GM21576 (cell line): Measurements from ENCODE around the gene AKR7A3.
"Not testable (repeated sequence)": the region's sequence is repeated elsewhere in the genome, so short reads cannot be mapped to it uniquely, and the experiment has no call there.

ENCODE experiments used
- ATAC-seq: cut with Tn5 transposase; IDR thresholded peaks from one replicate; pipeline ENCODE4 v1.9.1; 2021; ENCODE audit warnings: mild to moderate bottlenecking, moderate library complexity; ENCODE audit not compliant: unreplicated experiment

AKR7A3 gene

DNA sequence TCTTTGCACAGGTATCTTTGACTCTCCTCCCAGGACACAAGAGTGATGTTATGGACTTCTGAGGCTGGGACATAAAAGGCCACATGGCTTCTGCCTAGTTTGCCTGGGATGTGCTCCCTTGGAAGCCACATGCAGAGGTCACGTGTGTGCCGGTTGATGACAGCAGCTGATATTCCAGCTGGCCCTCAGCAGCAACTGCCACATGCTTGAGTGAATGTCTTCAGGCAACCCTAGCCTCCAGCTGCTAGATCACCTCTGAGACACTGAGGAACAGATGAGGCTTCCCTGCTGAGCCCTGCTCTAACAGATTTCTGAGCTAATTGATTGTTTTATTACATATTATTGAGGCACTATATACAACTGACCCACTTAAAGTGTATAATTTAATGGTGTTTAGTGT lies 11.6 kb upstream of the AKR7A3 start:
- ATAC-seq = no peak

DNA sequence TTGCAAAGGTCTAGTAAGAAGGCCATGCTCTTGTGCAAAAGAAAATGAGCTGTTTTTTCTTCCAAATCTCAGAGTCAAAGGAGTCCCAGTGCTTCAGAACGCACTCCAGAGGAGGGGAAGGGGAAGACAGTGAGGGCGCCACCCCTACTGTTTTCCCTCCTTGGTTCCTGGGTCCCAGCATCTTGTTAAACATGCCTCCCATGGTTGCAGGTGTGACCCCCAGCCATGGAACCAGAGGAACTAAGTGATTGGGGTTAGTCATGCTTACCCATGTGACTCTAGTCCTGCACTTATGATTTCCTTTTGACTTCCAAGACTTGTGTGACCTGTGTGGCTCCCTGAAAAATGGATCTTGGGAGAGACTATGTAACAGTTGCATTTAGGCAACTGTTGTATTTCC lies 6.1 kb upstream of the AKR7A3 start:
- ATAC-seq = no peak

DNA sequence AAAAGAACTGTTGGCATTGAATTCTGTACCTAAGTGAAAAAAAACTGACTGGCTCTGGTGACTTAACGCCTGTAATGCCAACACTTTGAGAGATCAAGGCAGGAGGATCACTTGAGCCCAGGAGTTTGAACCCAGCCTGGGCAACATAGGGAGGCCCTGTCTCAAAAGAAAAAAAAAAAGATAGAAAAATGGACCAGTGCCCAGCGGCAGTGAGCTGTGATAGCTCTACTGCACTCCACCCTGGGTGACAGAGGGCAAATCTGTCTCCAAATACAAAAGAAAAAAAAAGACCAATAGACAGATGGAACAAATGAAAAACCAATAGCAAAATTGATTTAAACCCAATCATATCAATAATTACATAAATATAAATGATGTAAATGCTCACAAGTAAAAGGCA lies 674 bp upstream of the AKR7A3 start:
- no peak for ATAC-seq

DNA sequence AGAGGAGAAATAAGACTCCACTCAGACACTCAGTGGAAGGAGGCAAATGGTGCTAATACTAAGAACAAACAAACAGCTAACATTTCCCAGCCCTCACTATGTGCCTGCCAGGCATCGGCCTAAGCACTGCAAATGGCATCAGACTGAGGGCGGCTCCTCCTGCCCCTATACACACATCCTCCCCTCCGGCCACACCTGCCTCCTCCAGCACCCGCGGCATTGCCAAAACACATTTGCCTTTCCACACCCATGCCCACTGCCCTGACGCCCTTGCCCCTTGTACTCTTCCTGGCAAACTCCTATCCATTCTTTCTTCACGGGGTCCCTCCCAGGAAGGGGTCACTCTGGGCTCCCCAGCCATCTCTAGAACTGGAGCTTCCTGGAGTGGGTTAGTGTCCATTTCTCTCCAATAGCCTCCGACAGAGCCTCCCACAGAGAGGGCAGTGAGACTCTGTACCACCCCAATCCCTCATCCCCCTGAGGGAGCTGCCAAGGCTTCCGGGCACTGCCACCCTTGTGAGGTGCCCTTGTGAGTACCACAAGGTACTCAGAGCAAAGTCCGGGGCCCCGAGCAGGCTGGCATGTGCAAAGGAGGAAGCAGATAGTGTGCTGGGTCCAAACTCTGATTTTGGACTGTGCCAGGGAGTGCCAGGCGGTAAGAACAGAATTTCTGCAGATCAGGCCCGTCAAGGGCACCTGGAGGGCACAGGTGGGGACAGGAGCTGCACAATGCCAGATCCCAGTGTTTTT lies 959 bp downstream of the AKR7A3 start:
- ATAC-seq = no peak

DNA sequence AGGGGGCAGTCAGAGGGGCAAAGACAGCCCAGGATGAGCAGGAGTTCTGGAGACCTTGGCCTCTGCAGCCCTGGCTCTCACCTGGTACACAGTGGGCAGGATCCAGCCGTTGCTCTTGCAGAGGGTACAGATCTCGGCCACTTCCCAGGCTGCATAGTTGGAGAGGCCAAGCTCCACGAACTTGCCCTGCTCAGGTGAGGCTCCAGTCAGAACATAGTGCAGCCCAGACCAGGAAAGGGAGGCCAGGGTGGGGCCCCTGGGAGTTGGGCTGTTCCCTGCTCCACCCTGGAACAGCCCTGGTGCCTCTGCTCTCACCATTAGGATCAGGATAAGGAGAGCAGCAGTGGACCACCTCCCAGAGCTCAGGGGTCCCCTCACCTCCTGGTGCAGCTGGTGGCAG lies 2.8 kb downstream of the AKR7A3 start:
- ATAC-seq = not testable (repeated sequence)

DNA sequence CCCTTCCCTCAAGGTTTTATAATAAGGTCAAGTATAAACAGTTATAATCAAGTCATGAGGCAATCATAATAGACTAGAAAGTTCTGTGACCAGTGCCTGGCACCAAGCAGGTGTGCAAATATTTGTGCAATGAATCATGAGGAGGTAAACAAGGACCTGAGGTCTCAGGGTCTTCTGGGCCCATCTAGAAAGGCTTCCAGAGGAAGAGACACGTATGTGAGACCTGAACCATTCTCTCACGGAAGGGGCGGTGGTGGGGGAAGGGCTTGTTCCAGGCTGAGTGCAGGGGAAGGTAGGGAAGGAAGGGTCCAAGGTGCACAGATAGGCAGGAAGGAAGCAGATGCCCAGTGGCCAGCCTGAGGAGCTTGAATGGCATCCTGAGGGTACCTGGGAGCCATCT lies 3.2 kb downstream of the AKR7A3 start:
- not testable (repeated sequence) for ATAC-seq

DNA sequence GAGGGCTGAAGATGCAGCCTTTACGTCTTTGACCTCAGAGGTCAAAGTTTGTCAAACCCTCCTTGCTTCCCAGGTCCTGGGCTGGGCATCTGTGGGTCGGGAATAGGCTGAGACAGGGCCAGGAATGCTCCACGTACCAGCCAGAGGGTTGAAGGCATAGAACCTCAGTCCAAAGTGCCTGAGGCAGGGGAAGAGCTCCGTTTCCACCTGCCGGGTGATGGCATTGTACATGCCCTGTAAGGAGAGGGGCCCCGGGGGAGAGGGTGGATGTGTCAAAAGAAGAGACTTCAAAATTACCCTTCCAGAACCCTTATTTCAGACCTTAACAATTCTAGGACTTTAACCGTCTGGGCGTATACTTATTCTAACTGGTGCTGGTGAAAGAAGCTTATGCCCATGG lies 3.7 kb downstream of the AKR7A3 start:
- ATAC-seq = no peak

DNA sequence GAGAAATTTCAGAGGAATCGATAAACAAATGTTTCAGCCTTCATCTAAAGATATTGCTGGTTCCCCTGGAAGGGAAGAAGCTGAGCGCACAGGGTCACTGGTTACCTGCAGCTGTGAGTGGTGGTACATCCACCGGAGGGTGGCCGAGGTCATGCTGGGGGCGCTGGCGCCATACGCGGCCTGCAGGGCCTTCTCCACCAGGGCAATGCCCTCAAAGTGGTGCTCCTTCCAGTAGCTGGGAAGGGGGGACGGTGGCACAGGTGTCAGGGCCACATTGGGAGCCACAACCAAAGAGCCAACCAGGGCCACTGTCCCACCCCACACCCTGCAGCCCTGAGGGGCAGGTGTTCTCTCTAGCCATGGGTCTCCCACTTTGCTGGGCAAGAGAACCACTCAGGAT lies 4.7 kb downstream of the AKR7A3 start:
- ATAC-seq = no peak

DNA sequence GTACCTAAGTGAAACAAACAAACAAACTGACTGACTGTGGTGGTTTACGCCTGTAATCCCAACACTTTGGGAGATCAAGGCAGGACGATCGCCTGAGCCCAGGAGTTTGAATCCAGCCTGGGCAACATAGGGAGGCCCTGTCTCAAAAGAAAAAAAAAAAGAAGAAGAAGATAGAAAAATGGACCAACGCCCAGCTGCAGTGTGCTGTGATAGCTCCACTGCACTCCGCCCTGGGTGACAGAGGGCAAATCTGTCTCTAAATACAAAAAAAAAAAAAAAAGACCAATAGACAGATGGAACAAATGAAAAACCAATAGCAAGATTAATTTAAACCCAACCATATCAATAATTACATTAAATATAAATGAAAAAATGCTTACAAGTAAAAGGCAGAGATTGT lies 13.9 kb downstream of the AKR7A3 start:
- ATAC-seq = no peak

DNA sequence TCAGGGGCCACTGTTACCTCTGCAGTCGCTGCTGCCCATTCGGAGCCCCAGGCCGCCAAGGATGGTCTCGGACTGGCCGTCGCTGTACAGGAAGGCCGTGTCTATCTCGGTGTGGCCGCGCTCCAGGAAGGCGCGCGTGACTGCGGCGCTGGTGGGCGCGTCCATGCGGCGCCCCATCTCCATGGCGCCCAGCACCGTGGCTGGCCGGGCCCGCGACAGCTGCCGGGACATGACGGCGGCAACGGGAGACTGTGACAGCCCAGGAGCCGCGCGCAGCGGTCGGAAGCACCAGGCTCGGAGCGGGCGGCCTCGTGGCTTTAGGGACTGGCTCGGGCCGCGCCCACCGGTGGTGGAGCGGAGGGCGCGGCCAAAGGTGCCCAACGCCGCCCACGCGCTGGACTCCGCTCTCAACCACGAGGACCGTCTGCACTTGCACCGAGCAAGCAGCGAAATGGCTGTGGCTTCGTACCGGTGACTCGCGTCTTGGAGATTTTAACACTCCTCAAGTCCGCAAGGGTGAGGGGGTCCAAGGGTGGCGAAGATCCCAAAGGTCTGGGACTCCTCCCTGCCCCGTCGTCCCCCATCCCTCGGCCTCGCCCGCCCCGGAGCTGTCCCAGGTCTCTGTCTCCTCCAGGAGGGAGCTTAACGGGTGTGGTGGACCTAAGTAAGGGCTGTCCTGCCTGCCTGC lies 14.6 kb downstream of the AKR7A3 start:
- not testable (repeated sequence) for ATAC-seq

DNA sequence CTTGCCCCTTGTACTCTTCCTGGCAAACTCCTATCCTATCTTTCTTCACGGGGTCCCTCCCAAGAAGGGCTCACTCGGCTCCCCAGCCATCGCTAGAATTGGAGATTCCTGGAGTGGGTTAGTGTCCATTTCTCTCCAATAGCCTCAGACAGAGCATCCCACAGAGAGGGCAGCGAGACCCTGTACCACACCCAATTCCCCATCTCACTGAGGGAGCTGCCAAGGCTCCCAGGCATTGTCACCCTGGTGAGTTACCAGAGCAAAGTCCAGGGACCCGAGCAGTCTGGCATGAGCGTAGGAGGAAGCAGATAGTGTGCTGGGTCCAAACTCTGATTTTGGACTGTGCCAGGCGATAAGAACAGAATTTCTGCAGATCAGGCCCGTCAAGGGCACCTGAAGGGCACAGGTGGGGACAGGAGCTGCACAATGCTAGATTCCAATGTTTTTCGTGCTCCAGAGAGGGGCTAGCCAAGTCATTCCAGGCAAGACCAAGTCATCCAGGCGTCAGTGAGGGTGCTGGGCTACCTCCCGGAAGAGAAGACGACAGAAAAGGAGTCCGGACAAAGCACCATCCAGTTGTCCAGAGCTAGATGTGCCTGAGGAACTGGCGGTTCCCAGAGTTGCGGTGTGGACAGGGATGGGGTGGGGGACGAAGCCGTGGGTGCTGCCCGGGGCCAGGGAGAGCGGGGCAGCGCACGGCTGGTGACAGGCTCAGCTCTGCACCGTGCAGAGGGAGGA lies 15.3 kb downstream of the AKR7A3 start:
- ATAC-seq = no peak

DNA sequence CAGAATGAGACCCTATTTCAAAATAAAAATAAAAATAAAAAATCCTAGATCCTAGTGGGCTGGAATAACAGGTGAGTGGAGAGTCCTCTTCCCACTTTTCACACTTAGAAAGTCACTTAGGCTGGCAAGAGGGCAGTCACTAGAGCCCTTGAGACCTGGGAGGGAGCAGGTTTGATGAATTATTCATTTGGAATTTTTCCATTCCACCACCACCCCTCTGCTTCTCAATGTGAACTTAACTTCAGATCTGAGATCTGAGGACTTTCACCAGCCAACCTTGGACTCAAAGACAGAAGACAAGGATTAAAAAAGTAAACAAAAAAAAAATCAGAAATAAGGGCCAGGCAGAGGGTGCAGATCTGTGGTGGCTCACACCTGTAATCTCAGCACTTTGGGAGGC lies 16.5 kb downstream of the AKR7A3 start:
- ATAC-seq = no peak

DNA sequence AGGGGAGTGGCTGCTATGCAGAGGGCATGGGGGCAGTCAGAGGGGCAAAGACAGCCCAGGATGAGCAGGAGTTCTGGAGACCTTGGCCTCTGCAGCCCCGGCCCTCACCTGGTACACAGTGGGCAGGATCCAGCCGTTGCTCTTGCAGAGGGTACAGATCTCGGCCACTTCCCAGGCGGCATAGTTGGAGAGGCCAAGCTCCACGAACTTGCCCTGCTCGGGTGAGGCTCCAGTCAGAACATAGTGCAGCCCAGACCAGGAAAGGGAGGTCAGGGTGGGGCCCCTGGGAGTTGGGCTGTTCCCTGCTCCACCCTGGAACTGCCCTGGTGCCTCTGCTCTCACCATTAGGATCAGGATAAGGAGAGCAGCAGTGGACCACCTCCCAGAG lies 18.2 kb downstream of the AKR7A3 start:
- not testable (repeated sequence) for ATAC-seq

DNA sequence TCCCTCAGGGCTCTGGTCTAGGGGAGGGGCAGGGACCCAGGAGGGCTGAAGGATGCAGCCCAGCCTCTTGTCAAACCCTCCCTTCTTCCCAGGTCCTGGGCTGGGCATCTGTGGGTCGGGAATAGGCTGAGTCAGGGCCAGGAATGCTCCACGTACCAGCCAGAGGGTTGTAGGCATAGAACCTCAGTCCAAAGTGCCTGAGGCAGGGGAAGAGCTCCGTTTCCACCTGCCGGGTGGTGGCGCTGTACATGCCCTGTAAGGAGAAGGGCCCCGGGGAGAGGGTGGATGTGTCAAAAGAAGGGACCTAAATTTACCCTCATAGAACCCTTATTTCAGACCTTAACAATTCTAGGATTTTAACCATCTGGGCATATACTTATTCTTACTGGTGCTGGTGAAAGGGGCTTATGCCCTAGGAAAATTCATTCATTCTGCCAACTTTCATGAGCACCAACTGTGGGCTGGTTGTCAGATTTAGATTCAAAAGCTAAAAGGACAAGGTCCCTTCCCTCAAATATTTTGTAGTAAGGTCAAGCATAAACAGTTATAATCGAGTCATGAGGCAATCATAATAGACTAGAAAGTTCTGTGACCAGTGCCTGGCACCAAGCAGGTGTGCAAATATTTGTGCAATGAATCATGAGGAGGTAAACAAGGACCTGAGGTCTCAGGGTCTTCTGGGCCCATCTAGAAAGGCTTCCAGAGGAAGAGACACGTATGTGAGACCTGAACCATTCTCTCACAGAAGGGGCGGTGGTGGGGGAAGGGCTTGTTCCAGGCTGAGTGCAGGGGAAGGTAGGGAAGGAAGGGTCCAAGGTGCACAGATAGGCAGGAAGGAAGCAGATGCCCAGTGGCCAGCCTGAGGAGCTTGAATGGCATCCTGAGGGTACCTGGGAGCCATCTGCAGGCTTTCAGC lies 18.9 kb downstream of the AKR7A3 start:
- not testable (repeated sequence) for ATAC-seq

DNA sequence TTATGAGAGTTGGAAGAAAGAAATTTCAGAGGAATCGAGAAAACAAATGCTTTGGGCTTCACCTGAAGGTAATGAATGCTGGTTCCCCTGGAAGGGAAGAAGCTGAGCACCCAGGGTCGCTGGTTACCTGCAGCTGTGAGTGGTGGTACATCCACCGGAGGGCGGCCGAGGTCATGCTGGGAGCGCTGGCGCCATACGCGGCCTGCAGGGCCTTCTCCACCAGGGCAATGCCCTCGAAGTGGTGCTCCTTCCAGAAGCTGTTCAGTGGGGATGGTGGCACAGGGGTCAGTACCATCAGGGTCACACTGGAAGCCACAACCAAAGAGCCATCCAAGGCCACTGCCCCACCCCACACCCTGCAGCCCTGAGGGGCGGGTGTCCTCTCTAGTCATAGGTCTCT lies 20.1 kb downstream of the AKR7A3 start:
- ATAC-seq = no peak

DNA sequence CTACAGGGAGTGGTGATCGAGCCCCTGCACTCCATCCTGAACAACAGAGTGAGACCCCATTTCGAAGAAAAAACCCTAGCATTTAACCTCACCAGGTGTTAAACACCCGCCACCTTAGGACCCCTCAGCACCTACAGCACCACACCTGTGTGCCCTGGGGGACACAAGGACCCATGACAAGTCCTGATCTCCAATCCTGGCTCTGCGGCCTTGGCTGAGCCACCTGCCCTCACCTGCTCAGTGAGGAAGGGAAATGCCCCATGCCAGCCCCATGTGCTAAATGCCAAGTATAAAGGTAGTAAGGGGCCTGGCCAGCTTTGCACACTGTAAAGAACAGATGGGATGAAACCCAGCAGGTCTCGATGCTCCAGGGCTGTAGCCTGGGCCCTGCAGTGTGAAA lies 25.8 kb downstream of the AKR7A3 start:
- no peak for ATAC-seq

DNA sequence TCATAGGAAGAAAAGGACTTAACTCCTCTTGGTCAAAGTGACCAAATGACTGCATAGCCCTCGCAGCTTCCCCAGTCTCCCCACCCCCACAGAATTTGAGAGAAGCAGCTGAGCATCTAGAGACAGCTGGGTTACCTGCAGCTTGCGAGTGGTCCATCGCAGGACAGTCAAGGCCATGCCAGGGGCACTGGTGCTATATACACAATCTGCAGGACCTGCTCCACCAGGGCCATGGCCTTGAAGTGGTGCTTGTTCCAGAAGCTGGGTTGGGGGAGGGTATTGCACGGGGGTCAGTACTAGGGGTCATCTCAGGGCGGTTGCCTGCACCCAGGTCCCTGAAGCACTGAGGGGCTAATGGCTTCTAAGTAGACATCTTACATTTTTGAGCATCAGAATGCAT lies 26.5 kb downstream of the AKR7A3 start:
- no peak for ATAC-seq

DNA sequence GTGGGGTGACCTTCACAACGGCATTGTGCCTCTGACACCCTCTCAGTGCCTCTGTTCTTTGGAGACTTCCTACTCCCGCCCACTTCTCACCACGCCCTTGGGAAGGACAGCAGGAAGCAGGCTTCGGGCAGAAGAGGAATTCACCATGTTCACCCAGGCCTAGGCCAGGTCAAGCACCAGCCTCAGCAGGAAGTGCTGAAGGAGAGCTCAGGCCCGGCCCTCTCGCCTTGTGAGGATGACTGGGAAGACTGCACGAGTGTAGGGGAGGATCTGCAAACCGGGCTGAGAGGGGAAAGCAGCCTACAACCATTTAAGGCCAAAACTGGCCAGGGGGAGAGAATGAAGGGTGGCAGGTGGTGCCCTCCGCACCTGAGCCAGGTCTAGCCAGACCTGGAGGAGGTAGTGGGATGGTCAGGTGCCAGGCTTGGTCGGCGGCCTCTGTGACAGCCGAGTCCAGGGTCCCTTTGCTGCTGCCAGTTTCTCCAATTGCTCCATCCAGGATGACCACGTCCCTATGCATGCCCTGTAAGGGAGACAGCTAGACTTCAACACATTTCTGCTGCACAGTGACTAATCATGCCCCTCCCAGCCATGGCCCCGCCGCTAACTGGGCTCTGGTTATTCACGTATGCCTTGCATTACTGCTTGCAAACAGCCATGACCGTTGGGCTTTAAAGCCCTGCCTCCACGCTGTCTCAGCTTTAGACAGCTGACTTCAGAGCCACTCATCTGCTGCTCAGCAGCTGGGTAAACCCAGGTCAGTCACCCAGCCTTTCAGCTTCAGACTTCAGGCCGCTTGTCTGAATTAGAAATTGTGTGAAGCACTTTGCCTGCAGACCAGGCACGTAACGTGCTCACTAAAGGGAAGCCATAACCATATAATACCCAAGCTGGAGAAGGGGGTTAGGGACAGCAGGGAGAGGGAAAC lies 28.1 kb downstream of the AKR7A3 start:
- ATAC-seq = no peak

DNA sequence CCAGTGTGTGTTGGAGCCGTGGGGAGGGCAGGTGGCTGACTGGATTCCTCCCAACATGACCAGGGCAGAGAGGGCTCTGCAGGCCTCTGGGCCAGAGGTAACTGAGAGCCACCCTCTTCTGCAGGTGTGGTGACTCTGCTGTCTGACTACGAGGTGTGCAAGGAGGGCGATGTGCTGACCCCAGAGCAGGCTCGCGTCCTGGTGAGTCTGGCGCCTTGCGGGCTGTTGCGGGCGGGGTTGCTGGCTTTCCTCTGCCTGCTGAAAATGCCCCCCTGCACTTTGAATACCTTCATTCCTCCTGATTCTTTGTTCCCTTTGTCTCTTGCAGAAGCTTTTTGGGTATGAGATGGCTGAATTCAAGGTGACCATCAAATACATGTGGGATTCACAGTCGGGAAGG lies 30.2 kb downstream of the AKR7A3 start:
- ATAC-seq = no peak
